Fibroblast of mammary gland (primary cell): ENCODE data around the gene ARHGAP22.
A peak's percentile ranks its signal among the peaks of the same experiment; 100 is the strongest.

Experiments
- DNase-seq: peaks from one replicate; pipeline ENCODE4 v3.0.0-alpha.2; 2010; ENCODE audit warnings: low read depth
- H3K4me3 ChIP-seq: 2 replicates; pipeline ENCODE4 v1.5.1; 2011; ENCODE audit warnings: low read depth, mild to moderate bottlenecking, low read length, moderate library complexity; ENCODE audit not compliant: control insufficient read depth
- CTCF ChIP-seq: conservative IDR thresholded peaks from 2 replicates; pipeline ENCODE4 v1.5.1; 2011; ENCODE audit warnings: low read depth, low read length, inconsistent platforms; ENCODE audit not compliant: control insufficient read depth, insufficient read depth

ARHGAP22 gene

GRCh38 chr10:48400129-48400849 is 204.6 kb downstream of the ARHGAP22 start:
- no peak for DNase-seq
- H3K4me3 ChIP-seq = no peak overlapping the region
- TF ChIP-seq CTCF = no peak

GRCh38 chr10:48399551-48399950 is 205.3 kb downstream of the ARHGAP22 start:
- no peak for DNase-seq
- H3K4me3 ChIP-seq = no peak overlapping the region
- TF ChIP-seq CTCF = no peak

- TF ChIP-seq CTCF = no peak
- H3K4me3 ChIP-seq = no peak overlapping the region
- peak; percentile 5 for DNase-seq
Observed at GRCh38 chr10:48399056-48399541, 205.8 kb downstream of the ARHGAP22 start.

GRCh38 chr10:48398261-48398660 is 206.6 kb downstream of the ARHGAP22 start:
- TF ChIP-seq CTCF = no peak

More at GRCh38 chr10:48398261-48398660, 206.6 kb downstream of the ARHGAP22 start:
- DNase-seq = no peak
- H3K4me3 ChIP-seq = no peak overlapping the region
